Ectodermal cell (in vitro differentiated cells): ENCODE results near the gene NDRG3.
"Not testable (repeated sequence)": the region's sequence is repeated elsewhere in the genome, so short reads cannot be mapped to it uniquely, and the experiment has no call there.

Source experiments
- H3K27ac ChIP-seq: 2 replicates; pipeline ENCODE4 v1.7.0; 2013; ENCODE audit warnings: mild to moderate bottlenecking, low read depth, low read length; ENCODE audit not compliant: insufficient read depth, poor library complexity, severe bottlenecking
- H3K27me3 ChIP-seq: 2 replicates; pipeline ENCODE4 v1.7.0; 2013; ENCODE audit warnings: mild to moderate bottlenecking, low read length; ENCODE audit not compliant: insufficient read depth, control insufficient read depth, poor library complexity, severe bottlenecking
- H3K36me3 ChIP-seq: one replicate; pipeline ENCODE4 v1.7.0; 2013; ENCODE audit warnings: low read length; ENCODE audit not compliant: control insufficient read depth, insufficient read depth
- H3K4me1 ChIP-seq: one replicate; pipeline ENCODE4 v1.7.0; 2013; ENCODE audit warnings: low read length; ENCODE audit not compliant: control insufficient read depth, insufficient read depth
- H3K4me3 ChIP-seq: 2 replicates; pipeline ENCODE4 v1.7.0; 2013; ENCODE audit warnings: low read depth, low read length, control low read depth; ENCODE audit not compliant: insufficient read depth
- H3K9me3 ChIP-seq: 2 replicates; pipeline ENCODE4 v1.7.0; 2013; ENCODE audit warnings: mild to moderate bottlenecking, low read length, moderate library complexity; ENCODE audit not compliant: control insufficient read depth
- WGBS, 2 experiments: methylation state at CpG; one replicate each; pipeline ENCODE4 v1.1.7; 2013; ENCODE audit warnings: missing lambda C conversion rate in 2 of 2; 5-methylcytosine and 5-hydroxymethylcytosine counted together

The NDRG3 gene

DNA sequence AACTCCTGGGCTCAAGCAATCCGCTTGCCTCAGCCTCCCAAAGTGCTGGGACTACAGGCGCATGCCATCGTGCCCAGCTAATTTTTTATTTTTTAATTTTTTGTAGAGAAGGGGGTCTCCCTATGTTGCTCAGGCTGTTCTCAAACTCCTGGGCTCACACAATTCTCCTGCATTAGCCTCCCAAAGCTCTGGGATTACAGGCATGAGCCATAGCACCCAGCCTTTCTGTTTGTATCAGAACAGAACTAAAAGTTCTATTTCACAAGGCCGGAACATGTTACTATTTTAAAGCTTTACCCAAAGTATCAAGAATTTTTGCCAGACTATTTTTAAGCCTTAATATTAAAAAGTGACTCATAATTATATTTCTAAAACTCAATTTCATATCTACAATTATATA is 42.4 kb downstream of the NDRG3 start:
- 96 to 97% methylated on average over 4 of the region's 4 CpGs for WGBS, 2 experiments
- Histone ChIP-seq H3K36me3 (no peaks in the 10 kb centered on the region), H3K4me1 (no peaks in the 10 kb centered on the region)

DNA sequence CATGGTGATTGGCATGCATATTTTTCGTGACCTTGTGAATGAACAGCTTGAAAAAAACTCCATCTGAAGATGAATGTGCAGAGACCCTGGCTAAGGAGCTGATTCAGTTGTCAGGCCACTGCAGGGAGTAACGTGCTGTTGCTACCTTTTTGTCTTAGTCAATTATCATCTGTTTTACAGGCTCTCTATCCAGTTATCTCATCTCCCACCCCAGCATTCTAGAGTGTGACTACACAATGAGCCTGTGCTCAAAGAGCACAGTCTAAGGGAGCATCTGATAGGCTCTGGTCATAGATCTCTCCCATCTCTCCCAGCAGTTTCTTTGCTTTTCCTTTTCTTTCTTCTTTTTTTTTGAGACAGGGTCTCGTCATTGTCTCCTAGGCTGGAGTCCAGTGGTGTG is 45.5 kb downstream of the NDRG3 start:
- no peaks in the 10 kb centered on the region for H3K9me3 ChIP-seq
- H3K27me3 ChIP-seq = no peaks in the 10 kb centered on the region
- no peak overlapping the region for H3K27ac ChIP-seq
- H3K4me1 ChIP-seq = no peaks in the 10 kb centered on the region
- no peaks in the 10 kb centered on the region for H3K36me3 ChIP-seq
- 53 to 67% methylated on average over 3 of the region's 3 CpGs for WGBS, 2 experiments
- no peak overlapping the region for H3K4me3 ChIP-seq

More for the DNA sequence above, 42.4 kb downstream of the NDRG3 start:
- Histone ChIP-seq H3K27me3 (no peaks in the 10 kb centered on the region), H3K9me3 (no peaks in the 10 kb centered on the region), H3K4me3 (no peak overlapping the region), H3K27ac (no peak overlapping the region)

DNA sequence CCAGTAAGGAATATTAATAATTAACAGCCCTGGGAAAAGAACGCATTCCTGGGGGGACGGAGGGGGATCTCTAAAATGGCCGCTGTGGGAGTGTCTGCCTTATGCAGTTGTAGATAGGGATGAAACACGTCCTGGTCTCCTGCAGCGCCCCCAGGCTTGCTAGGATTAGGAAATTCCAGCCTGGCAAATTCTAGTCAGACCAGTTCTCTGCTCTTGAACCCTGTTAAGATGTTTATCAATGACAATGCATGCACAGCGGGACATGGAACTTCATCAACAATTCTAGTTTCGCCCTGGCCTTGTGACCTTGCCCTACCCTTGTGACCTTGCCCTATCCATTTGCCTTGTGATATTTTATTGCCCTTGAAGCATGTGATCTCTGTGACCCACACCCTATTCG is 50.4 kb downstream of the NDRG3 start:
- 92% methylated on average over 8 of the region's 8 CpGs for WGBS, 2 experiments

DNA sequence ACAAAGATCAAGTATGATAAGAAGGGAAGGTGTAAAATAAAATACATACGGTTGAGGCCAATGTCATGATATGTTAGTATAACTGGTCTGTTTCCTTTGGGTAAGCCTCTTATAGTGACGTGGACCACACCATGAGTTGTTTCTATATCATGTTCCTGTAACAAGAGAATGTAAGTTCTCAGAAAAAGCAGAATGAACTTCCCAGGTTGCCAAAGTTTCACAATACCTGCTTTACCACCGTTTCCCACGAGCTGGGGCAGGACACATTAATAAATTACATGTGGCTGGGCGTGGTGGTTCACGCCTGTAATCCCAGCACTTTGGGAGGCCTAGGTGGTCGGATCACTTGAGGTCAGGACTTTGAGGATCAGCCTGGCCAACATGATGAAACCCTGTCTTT is 57.3 kb downstream of the NDRG3 start:
- no peak overlapping the region for H3K4me3 ChIP-seq
- no peak overlapping the region for H3K27ac ChIP-seq
- H3K27me3 ChIP-seq = no peaks in the 10 kb centered on the region
- no peaks in the 10 kb centered on the region for H3K4me1 ChIP-seq
- H3K36me3 ChIP-seq = no peaks in the 10 kb centered on the region
- H3K9me3 ChIP-seq = no peaks in the 10 kb centered on the region
- 92 to 94% methylated on average over 7 of the region's 7 CpGs for WGBS, 2 experiments

More for the DNA sequence above, 50.4 kb downstream of the NDRG3 start:
- not testable (repeated sequence) for H3K36me3 ChIP-seq, H3K4me1 ChIP-seq, H3K27ac ChIP-seq, H3K27me3 ChIP-seq, H3K9me3 ChIP-seq, H3K4me3 ChIP-seq

DNA sequence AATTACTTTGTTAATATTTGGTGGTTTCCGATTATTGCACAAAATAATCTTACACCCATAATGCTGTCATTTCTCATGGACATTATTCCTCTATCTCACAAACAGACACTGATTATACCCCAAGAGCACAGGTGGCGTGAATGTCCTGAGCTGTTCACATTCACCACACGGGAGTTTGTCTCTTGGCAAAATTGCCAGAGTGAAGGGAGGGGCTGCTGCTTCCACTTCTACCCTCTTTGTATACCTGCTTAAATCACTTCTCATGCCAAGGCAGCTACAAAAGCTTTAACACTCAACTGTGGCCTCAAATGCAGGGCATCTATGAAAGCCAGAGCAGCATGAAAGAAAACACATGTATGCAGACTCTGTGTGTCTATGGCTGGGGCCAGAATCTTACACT is 58.0 kb downstream of the NDRG3 start:
- no peak overlapping the region for H3K27ac ChIP-seq
- no peaks in the 10 kb centered on the region for H3K36me3 ChIP-seq
- WGBS, 2 experiments = 93 to 98% methylated on average over 2 to 3 of the region's 3 CpGs
- no peaks in the 10 kb centered on the region for H3K9me3 ChIP-seq
- no peak overlapping the region for H3K4me3 ChIP-seq
- H3K4me1 ChIP-seq = no peaks in the 10 kb centered on the region
- H3K27me3 ChIP-seq = no peaks in the 10 kb centered on the region

DNA sequence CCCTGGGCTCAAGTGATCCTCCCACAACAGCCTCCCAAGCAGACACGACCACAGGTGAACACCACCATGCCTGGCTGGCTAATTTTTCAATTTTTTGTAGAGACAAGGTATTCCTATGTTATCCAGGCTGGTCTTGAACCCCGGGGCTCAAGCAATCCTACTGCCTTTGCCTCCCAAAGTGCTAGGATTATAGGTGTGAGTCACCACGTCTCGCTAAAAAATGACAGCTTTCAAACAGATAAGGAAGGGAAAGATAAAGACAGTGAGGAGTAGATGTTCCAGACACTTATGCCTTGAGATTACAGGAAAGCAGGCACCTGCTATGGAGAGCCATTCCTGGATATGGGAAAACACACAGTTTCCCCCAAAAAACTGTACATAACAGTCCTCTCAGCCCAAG is 58.9 kb downstream of the NDRG3 start:
- Histone ChIP-seq H3K27me3 (no peaks in the 10 kb centered on the region), H3K4me3 (no peak overlapping the region), H3K36me3 (no peaks in the 10 kb centered on the region), H3K9me3 (no peaks in the 10 kb centered on the region), H3K4me1 (no peaks in the 10 kb centered on the region), H3K27ac (no peak overlapping the region)
- 90 to 93% methylated on average over 4 of the region's 4 CpGs for WGBS, 2 experiments

DNA sequence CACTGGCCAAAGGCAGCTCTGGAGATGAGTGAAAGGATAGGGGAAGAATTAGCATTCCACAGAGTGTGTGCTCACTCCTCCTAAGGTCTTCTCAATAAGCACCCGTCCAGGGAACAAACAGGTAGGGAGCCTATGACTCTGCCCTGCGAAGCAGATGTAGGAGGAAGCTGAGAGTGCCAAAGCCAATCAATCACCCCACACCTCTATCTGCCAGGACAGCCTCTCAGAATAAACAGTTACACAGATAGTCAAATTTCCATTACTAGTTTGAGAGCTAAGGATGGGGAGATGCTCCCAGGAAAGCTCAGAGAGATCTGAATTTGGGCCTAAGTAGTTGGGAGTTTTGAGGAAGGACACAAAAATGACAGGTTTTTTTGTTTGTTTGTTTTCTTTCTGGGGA is 59.4 kb downstream of the NDRG3 start:
- Histone ChIP-seq H3K4me3 (no peak overlapping the region), H3K27ac (no peak overlapping the region), H3K36me3 (no peaks in the 10 kb centered on the region), H3K27me3 (no peaks in the 10 kb centered on the region), H3K9me3 (no peaks in the 10 kb centered on the region), H3K4me1 (no peaks in the 10 kb centered on the region)
- WGBS, 2 experiments = 92 to 94% methylated on average over 2 of the region's 2 CpGs

DNA sequence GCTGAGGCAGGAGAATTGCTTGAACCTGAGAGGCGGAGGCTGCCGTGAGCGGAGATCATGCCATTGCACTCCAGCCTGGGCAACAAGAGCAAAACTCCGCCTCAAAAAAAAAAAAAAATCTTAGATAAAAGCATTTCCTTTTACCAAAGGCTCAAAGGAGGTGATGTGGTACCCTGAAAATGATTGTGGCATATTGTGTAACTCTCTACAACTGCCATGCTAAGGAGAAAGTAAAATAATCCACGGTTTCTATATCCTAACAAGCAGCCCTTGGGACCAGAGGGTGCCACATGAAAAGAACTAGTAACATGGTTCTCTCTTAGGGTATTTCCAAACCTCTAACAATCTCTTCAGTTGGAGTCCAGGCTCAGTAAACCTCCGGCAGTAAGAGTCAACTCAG is 61.1 kb downstream of the NDRG3 start:
- 92 to 96% methylated on average over 6 of the region's 6 CpGs for WGBS, 2 experiments
- Histone ChIP-seq H3K27me3 (no peaks in the 10 kb centered on the region), H3K4me3 (no peak overlapping the region), H3K4me1 (no peaks in the 10 kb centered on the region), H3K9me3 (no peaks in the 10 kb centered on the region), H3K27ac (no peak overlapping the region), H3K36me3 (no peaks in the 10 kb centered on the region)

DNA sequence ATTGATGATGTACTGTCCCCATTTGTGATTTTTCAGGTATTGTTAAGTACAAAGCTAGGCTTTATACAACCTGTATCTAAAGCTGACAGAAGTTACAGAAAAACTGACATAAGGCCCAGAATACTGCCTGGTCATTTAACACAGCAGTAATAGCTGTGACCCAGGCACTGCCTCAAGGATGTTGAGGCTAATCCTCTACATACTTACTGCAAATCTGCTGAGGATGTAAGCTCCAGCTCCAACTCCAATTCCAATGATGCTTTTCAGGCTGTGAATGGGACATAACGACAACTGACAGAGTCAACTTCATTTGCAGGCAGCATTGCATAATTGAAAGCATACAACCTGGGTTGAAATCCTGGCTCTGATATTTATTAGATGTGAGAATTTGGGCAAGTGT is 63.6 kb downstream of the NDRG3 start:
- H3K9me3 ChIP-seq = no peaks in the 10 kb centered on the region
- no peaks in the 10 kb centered on the region for H3K27me3 ChIP-seq
- no peaks in the 10 kb centered on the region for H3K4me1 ChIP-seq
- 94 to 100% methylated on average over 1 of the region's 1 CpG for WGBS, 2 experiments
- H3K36me3 ChIP-seq = no peaks in the 10 kb centered on the region
- H3K27ac ChIP-seq = no peak overlapping the region
- H3K4me3 ChIP-seq = no peak overlapping the region

DNA sequence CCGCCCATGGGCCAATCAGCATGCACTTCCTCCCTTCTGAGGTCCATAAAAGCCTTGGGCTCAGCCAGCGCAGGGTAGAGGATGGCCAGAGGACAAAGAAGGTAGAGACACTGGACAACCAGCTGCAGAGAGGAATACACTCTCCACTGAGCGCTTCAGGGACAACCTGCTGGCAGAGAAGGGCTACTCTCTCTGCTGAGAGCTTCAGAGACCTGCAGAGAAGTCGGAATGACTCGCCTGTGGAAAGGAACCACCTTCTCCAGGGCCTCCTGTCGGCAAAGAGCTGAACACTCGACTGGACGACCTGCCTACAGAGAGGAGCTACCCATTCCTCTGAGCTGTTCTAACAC is 68.5 kb downstream of the NDRG3 start:
- Histone ChIP-seq H3K9me3 (no peaks in the 10 kb centered on the region), H3K27ac (no peak overlapping the region), H3K4me3 (no peak overlapping the region), H3K27me3 (no peaks in the 10 kb centered on the region), H3K4me1 (no peaks in the 10 kb centered on the region), H3K36me3 (no peaks in the 10 kb centered on the region)
- WGBS, 2 experiments = 91 to 92% methylated on average over 8 of the region's 8 CpGs

DNA sequence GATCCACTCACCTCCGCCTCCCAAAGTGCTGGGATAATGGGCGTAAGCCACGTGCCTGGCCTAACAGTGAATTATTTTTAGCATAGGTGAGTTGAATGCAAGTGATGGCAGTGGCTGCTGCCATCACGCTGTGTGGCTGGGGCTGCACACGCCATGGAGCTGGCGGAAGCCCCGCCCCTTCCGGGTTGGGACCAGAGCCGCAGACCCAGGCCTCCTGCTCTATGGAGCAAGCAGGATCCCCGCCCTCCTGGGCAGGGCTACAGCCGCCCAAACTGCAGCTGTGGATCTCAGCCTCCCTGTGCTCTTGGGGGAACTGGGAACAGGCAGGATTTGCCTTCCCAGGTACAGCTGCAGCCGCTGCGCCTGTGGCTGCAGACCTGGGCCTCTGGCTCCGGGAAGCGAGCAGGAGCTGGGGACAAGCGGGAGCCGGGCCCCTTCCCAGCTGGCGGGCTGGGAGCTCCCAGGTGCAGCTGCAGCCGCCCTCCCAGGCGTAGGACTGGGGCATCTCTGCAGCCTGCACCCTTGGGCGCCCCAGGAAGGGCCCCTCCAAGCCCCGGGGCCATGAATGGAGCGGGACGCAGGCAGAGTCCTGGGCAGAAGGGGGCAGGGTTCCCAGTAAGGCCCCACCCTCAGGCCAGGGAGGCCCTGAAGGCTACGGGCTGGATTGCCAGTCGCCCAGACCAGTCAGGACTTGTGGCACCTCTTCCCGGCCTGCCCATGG is 69.0 kb downstream of the NDRG3 start:
- no peak overlapping the region for H3K27ac ChIP-seq
- H3K4me3 ChIP-seq = no peak overlapping the region
- no peaks in the 10 kb centered on the region for H3K36me3 ChIP-seq
- H3K27me3 ChIP-seq = no peaks in the 10 kb centered on the region
- WGBS, 2 experiments = 87 to 88% methylated on average over 27 of the region's 27 CpGs
- H3K4me1 ChIP-seq = no peaks in the 10 kb centered on the region
- H3K9me3 ChIP-seq = no peaks in the 10 kb centered on the region
